Stimulated activated CD4-positive, alpha-beta T cell treated with anti-CD3 and anti-CD28 coated beads, Interleukin-4, amount 100 ng/mL, for 1 hour (primary cell): ENCODE measurements around the gene KCNH1.
"Not testable (repeated sequence)": the region's sequence is repeated elsewhere in the genome, so short reads cannot be mapped to it uniquely, and the experiment has no call there.

ENCODE experiments used
- DNase-seq: peaks from one replicate; pipeline ENCODE4 v3.0.0-alpha.2; 2020

KCNH1 gene

DNA sequence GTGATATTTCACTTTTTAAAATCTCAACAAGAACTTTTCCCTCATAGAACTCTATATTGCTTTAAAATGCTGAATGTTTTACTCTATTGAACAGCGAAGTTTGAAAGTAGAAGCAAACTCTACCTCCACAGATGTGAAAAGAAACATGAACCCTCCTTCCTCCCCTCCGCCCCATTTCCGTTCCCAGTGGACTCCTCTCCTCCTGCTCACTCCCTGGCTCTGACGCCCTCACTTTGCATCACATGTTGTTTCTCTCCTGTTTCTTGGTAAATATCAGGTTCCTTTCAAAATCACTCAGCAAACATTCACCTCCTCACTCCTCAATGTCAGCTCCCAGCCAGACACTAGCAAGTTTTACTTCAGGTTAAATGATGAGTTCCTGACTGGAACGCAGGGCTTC, 34.6 kb downstream of the KCNH1 start:
- no peak for DNase-seq

DNA sequence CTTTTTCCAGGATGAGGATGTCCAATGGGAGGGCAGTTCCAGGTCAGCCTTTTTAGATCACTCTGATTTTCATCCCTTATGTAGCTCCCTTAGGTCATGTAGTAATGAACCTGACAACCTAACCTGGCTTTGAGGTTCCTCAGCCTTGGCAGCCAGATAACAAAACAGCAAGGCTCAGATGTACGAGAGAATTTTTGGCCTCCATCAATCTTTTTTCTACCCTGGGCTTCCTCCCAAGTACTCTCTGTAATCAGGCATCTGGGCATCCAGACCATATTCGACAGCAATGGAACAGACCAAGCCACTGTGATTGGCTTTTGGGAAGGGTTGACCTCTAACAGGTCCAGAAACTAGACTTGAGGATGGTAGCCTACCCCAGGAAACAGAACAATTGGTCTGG, 38.6 kb downstream of the KCNH1 start:
- no peak for DNase-seq

DNA sequence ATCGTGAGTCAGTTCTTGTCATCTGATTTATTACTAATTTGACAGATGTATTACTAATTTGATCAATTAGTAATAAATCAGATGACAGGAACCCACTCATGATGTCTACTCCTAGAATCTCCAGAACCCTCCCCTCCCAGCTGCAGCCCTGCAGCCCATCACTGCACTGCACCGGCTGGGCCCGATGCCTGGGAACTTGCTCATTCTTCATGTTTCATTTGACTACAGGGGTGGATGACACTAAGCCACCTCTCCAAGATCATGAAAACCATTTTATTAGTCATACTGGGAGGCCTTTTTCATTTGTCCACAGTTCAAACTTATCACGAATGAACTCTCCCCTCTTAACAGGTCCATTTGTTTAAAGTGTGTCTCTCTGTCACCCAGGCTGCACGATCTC, 41.0 kb downstream of the KCNH1 start:
- no peak for DNase-seq

GRCh38 chr1:211091867-211092266, 42.1 kb downstream of the KCNH1 start:
- no peak for DNase-seq

DNA sequence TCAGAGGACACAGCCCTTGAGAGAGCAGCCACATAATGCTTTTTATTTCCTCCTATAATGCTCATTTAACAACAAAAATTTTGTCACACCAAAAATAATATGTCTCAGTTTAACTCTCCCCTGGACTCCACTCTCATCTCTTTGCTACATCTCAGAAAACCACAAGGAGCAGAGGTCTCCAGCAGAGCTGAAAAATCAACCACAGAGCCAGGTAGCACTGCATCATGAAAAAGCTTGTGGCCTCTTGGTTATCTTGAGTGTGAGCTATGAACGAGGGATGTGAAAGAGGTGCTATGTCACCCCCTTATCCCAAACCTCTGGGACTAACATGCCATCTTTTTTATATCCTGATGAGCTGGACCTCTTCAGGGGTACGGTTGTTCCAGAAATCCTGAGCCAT, 44.4 kb downstream of the KCNH1 start:
- DNase-seq: no peak

GRCh38 chr1:211088156-211088555, 45.8 kb downstream of the KCNH1 start:
- DNase-seq: no peak

GRCh38 chr1:211082824-211083223, 51.1 kb downstream of the KCNH1 start:
- DNase-seq: no peak

- not testable (repeated sequence) for DNase-seq
Observed at GRCh38 chr1:211081447-211081846, 52.5 kb downstream of the KCNH1 start.

GRCh38 chr1:211068976-211069375, 65.0 kb downstream of the KCNH1 start:
- DNase-seq: no peak

- no peak for DNase-seq
Observed at GRCh38 chr1:211066781-211067384, 67.1 kb downstream of the KCNH1 start.

GRCh38 chr1:211041838-211042237, 92.1 kb downstream of the KCNH1 start:
- not testable (repeated sequence) for DNase-seq

DNA sequence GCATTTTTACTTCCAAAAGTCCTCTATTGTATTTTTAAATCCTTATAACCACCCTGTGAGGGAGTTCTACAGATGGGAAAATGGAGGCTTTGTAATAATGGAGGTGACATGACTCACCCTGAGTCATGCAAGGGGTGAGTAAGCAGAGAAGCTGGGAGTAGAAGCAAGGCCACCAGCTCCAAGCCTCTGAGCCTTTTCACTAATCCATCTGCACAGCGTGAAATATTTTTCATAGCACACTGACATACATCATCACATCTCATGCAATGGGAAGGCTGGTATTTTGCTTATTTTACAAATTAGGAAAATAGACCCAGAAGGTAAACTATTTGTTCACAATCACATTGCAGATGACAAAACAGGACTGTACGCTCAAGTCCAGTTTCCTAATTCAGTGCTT, 96.9 kb downstream of the KCNH1 start:
- no peak for DNase-seq

DNA sequence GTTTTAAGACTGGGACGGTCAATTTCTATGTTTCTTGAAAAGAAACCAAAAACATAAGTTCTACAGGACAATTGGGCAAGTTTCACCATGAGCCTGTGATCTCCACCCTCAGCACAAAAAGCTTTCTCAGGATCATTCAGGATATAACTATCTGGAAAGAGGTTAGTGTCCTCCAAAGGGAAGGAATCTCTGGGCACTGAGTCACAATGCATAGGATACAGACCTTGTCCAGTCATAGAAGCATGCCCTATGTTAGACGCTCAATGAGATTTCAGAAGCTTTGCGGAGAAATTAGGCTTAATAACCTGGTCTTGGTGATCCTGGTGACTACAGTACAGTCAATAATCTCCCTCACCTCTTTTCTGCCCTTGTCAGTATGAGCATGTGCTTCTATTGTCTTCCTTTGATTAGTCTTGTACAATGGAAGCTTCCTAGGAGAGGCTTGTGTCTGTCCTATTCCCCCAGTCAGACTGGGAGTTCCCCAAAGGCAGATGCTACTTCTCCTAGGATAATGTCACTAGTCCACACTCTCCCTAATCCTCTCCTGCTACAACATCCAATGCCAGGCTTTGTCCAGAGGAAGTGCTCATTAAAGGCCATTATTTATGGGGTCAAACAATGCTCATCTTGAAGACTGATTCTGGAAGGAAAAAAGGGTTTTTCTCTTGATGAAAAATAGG, 97.4 kb downstream of the KCNH1 start:
- no peak for DNase-seq

- DNase-seq: no peak
Observed at GRCh38 chr1:211035821-211036380, 98.0 kb downstream of the KCNH1 start.

DNA sequence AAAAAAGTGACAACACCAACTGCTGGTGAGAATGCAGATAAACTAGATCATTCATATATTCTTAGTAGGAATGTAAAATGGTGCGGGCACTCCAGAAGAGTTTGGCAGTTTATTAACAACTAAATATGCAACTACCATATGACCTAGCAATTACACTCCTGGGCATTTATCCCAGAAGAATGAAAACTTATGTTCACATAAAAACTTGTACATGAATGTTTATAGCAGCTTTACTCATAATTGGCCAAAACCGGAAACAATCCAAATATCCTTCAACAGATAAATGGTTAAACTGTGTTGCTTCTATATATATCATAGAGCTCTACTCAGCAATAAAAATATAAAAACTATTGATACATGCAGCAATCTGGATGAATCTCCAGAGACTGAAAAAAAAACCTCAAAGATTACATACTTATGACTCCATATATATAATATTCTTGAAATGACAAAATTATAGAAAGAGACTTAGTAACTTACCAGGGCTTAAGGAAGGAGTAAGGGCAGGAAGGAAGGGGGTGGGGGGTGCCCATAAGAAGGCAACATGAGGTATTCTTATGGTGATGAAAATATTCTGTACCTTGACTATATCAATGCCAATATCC, 99.9 kb downstream of the KCNH1 start:
- DNase-seq: no peak

- no peak for DNase-seq
Observed at GRCh38 chr1:211024901-211025300, 109.0 kb downstream of the KCNH1 start.

GRCh38 chr1:211019266-211019665, 114.7 kb downstream of the KCNH1 start:
- no peak for DNase-seq

DNA sequence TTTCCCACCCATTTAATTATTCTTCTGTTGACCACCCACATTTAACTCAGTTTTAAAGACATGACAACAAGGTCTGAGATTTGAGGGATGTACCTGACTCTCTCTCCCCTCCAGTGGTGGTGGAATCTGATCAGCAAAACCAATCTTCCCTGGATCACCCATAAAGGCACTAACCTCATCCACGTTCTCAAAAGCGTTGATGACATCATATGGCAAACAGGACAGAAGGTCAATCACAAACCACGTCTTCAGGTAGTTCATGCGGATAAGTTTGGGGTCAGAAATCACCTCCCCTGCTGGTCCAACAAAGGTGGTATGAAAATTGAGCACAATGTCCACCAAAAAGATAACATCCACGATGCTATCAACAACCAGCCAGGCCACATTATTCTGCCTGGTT, 115.3 kb downstream of the KCNH1 start:
- DNase-seq: no peak

- no peak for DNase-seq
Observed at GRCh38 chr1:211017075-211017718, 116.8 kb downstream of the KCNH1 start.

DNA sequence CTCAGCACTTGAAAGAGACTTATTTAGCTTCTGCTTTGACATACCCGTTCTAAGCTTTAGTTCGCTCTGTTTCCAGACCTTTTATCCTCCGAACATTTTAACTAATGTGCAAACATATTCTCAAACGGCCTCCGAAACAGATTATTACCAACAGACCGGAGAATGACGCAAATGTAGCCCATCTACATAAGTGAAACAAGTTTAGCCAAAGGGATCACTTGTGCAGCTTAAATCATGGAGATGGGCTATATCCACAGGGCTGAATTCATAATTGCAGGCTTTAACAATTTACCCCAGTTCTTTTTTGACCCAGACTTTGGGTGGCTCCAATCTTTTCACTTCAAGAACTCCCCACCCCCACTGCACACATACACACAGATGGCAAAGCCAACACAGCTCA, 119.7 kb downstream of the KCNH1 start:
- DNase-seq: no peak

- DNase-seq: no peak
Observed at GRCh38 chr1:211013346-211014240, 120.4 kb downstream of the KCNH1 start.

DNA sequence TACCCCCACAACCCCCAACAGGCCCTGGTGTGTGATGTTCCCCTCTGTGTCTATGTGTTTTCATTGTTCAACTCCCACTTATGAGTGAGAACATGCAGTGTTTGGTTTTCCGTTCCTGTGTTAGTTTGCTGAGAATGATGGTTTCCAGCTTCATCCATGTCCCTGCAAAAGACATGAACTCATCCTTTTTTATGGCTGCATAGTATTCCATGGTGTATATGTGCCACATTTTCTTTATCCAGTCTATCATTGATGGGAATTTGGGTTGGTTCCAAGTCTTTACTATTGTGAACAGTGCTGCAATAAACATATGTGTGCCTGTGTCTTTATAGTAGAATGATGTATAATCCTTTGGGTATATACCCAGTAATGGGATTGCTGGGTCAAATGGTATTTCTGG, 122.8 kb downstream of the KCNH1 start:
- not testable (repeated sequence) for DNase-seq

- DNase-seq: no peak
Observed at GRCh38 chr1:211009944-211010343, 124.0 kb downstream of the KCNH1 start.
